ENCODE results near the gene RGS19. TPM values are rescaled to one million over a fixed set of nuclear protein-coding genes. Genes with fewer than 3 reads are reported as not detected.

The RGS19 gene
- total and polyA plus RNA-seq, 2 donors: 7.8 to 11.6 TPM

DNA sequence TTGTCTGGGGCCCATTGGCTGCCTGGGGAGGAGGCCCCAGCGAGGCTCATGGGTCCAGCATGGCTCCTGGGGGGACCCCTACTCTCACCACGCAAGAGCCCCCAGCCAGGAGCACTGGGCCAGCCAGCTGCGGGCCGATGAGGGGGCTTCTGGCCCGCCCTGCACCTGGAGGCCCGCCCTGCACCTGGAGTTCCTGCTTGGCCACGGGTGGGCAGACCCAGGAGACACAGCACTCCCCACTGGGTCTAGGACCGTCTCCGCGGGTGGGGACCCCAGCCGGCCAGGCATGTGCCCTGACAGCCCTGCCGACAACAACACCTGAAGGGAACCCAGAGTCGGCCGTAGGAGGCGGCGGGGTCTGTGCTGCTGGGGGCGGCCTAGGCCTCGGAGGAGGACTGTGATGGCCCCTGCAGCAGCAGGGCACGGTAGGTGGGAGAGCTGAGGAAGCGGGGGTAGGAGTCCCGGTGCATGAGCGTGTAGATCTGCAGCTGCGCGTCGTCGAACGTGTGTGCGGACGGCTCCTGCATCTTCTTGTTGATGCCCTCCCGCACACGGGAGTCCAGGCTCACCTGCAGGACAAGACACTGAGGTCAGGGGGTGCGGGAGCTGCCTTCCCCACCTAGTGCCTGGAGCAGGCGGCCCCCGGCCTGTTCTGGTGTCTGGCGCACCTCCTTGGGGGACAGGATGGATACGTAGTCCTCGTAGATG lies 5.7 kb downstream of the RGS19 start:
- DNase-seq (ENCODE audit: extremely low spot score): no peak
- Histone ChIP-seq H3K4me1 (ENCODE audit: insufficient read depth) (peaks cover under 1% of the 10 kb centered on the region), H3K4me3 (ENCODE audit: low read depth, low read length) (no peak overlapping the region), H3K36me3 (ENCODE audit: insufficient read depth) (no peaks in the 10 kb centered on the region), H3K27ac (ENCODE audit: low read depth) (no peak overlapping the region)
- WGBS: 91% methylated on average over 37 of the region's 37 CpGs

DNA sequence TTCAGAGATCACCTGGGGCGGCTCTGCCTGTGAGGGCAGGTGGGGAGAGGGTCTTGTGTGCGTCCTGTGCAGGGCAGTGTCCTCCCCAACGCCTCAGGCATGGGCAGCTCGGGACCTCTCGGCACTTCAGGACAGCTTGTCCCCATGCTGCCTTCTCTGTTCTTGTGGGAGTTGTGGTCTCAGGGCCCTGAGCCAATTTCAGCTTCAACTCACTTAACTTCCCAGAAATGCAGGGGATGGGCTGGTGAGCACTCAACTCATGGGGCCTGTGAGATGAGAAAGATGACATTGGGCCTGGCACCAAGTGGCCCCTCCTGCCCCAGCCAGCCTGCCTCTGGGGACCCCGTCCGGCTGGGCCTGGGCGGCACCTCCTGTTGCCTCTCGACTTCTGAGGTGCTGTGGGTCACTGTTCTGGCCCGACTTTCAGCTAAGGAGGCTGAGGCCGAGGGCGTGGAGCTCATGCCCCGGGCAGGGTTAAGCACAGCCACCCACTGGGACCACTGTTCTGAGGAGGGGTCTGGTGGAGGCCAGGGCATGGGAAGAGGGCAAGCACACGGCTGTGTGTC lies 6.7 kb downstream of the RGS19 start:
- no peak for DNase-seq (ENCODE audit: extremely low spot score)
- no peaks in the 10 kb centered on the region for H3K4me1 ChIP-seq (ENCODE audit: insufficient read depth)
- WGBS: 84% methylated on average over 14 of the region's 14 CpGs
- no peak overlapping the region for H3K4me3 ChIP-seq (ENCODE audit: low read depth, low read length)
- H3K27ac ChIP-seq (ENCODE audit: low read depth): no peak overlapping the region
- no peaks in the 10 kb centered on the region for H3K36me3 ChIP-seq (ENCODE audit: insufficient read depth)

DNA sequence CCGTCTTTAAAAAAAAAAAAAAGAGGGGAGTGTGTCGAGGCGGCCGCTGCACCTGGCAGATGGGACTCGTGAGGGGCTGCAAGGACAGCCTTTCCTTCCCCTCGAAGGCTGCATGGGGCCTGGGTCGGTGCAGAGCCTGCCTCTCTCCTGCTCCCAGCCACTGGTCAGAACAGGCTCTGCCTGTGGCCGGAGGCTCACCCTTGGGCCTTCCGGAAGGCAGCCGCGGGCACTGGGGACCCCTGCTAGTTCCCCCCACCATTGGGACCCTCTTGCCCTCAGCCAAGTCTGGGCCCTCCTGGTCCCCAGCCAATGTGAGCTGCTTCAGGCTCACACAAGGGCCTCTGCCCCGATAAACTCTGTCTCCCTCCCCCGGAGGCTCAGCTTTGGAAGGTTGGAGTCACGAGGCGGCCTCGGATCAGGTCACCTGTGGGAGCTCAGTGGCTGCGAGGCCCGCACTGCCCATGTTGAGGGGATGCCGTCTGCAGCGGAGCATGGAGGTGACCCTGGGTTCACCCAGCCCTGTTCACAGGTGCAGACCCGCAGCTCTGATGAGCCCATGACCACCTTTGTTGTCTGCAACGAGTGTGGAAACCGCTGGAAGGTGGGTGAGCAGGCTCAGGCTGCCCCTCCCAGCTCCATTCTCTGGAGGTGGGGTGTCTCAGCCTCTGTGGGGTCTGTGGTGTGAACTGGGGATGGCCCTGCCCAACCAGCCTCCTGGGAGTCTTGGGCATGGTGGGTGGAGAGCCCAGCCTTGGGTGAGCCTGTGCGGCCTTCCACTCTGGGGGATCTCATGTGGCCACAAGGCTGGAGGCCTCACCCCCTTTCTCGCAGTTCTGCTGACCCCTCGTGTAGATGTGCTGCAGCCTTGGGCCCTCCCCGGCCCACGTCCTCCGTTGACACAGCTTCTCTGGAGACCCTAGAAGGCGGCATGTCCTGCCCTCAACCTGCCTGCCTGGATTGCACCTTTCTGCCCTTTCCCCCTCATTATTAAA lies 7.7 kb downstream of the RGS19 start:
- 88% methylated on average over 30 of the region's 30 CpGs for WGBS
- no peaks in the 10 kb centered on the region for H3K36me3 ChIP-seq (ENCODE audit: insufficient read depth)
- no peak overlapping the region for H3K4me3 ChIP-seq (ENCODE audit: low read depth, low read length)
- DNase-seq (ENCODE audit: extremely low spot score): no peak
- H3K27ac ChIP-seq (ENCODE audit: low read depth): no peak overlapping the region
- no peaks in the 10 kb centered on the region for H3K4me1 ChIP-seq (ENCODE audit: insufficient read depth)

GRCh38 chr20:64070244-64070993 lies 8.9 kb downstream of the RGS19 start:
- no peaks in the 10 kb centered on the region for H3K36me3 ChIP-seq (ENCODE audit: insufficient read depth)
- no peak overlapping the region for H3K27ac ChIP-seq (ENCODE audit: low read depth)
- no peak for DNase-seq (ENCODE audit: extremely low spot score)
- WGBS: 93% methylated on average over 31 of the region's 31 CpGs
- no peak overlapping the region for H3K4me3 ChIP-seq (ENCODE audit: low read depth, low read length)
- H3K4me1 ChIP-seq (ENCODE audit: insufficient read depth): no peaks in the 10 kb centered on the region

GRCh38 chr20:64069614-64070243 lies 9.6 kb downstream of the RGS19 start:
- H3K36me3 ChIP-seq (ENCODE audit: insufficient read depth): no peaks in the 10 kb centered on the region
- no peak for DNase-seq (ENCODE audit: extremely low spot score)
- no peaks in the 10 kb centered on the region for H3K4me1 ChIP-seq (ENCODE audit: insufficient read depth)
- H3K4me3 ChIP-seq (ENCODE audit: low read depth, low read length): no peak overlapping the region
- 56% methylated on average over 14 of the region's 14 CpGs for WGBS
- H3K27ac ChIP-seq (ENCODE audit: low read depth): no peak overlapping the region

- no peak for DNase-seq (ENCODE audit: extremely low spot score)
- WGBS: 90% methylated on average over 20 of the region's 20 CpGs
- no peak overlapping the region for H3K4me3 ChIP-seq (ENCODE audit: low read depth, low read length)
These were observed 10.1 kb downstream of the RGS19 start for GRCh38 chr20:64069209-64069613.

GRCh38 chr20:64068386-64069208 lies 10.7 kb downstream of the RGS19 start:
- Histone ChIP-seq H3K4me1 (ENCODE audit: insufficient read depth) (no peaks in the 10 kb centered on the region), H3K4me3 (ENCODE audit: low read depth, low read length) (no peak overlapping the region), H3K27ac (ENCODE audit: low read depth) (no peak overlapping the region), H3K36me3 (ENCODE audit: insufficient read depth) (no peaks in the 10 kb centered on the region)
- DNase-seq (ENCODE audit: extremely low spot score): no peak
- WGBS: 77% methylated on average over 12 of the region's 12 CpGs

More at GRCh38 chr20:64069209-64069613, 10.1 kb downstream of the RGS19 start:
- no peaks in the 10 kb centered on the region for H3K4me1 ChIP-seq (ENCODE audit: insufficient read depth)
- H3K36me3 ChIP-seq (ENCODE audit: insufficient read depth): no peaks in the 10 kb centered on the region
- H3K27ac ChIP-seq (ENCODE audit: low read depth): no peak overlapping the region

GRCh38 chr20:64067733-64068307 lies 11.5 kb downstream of the RGS19 start:
- 74% methylated on average over 12 of the region's 12 CpGs for WGBS
- no peak overlapping the region for H3K27ac ChIP-seq (ENCODE audit: low read depth)
- DNase-seq (ENCODE audit: extremely low spot score): no peak
- no peaks in the 10 kb centered on the region for H3K36me3 ChIP-seq (ENCODE audit: insufficient read depth)
- no peaks in the 10 kb centered on the region for H3K4me1 ChIP-seq (ENCODE audit: insufficient read depth)
- H3K4me3 ChIP-seq (ENCODE audit: low read depth, low read length): no peak overlapping the region

GRCh38 chr20:64067005-64067632 lies 12.2 kb downstream of the RGS19 start:
- DNase-seq (ENCODE audit: extremely low spot score): no peak
- Histone ChIP-seq H3K36me3 (ENCODE audit: insufficient read depth) (no peaks in the 10 kb centered on the region), H3K4me1 (ENCODE audit: insufficient read depth) (no peaks in the 10 kb centered on the region), H3K4me3 (ENCODE audit: low read depth, low read length) (no peak overlapping the region), H3K27ac (ENCODE audit: low read depth) (no peak overlapping the region)
- WGBS: 77% methylated on average over 6 of the region's 6 CpGs

GRCh38 chr20:64065974-64066343 lies 13.4 kb downstream of the RGS19 start:
- no peak for DNase-seq (ENCODE audit: extremely low spot score)
- Histone ChIP-seq H3K4me3 (ENCODE audit: low read depth, low read length) (no peak overlapping the region), H3K27ac (ENCODE audit: low read depth) (no peak overlapping the region), H3K36me3 (ENCODE audit: insufficient read depth) (no peaks in the 10 kb centered on the region), H3K4me1 (ENCODE audit: insufficient read depth) (no peaks in the 10 kb centered on the region)
- 52% methylated on average over 5 of the region's 5 CpGs for WGBS

GRCh38 chr20:64065062-64065973 lies 14.0 kb downstream of the RGS19 start:
- 56% methylated on average over 27 of the region's 27 CpGs for WGBS
- Histone ChIP-seq H3K36me3 (ENCODE audit: insufficient read depth) (no peaks in the 10 kb centered on the region), H3K4me3 (ENCODE audit: low read depth, low read length) (no peak overlapping the region), H3K27ac (ENCODE audit: low read depth) (no peak overlapping the region), H3K4me1 (ENCODE audit: insufficient read depth) (no peaks in the 10 kb centered on the region)
- DNase-seq (ENCODE audit: extremely low spot score): no peak

Data from urinary bladder (tissue), 4 donors.